ENCODE data around the gene ADAMTS10. TPM values are rescaled to one million over a fixed set of nuclear protein-coding genes. Genes with fewer than 3 reads are reported as not detected.

The ADAMTS10 gene
- total RNA-seq, 1 experiment from 2014 or later, result 26.5 TPM

DNA sequence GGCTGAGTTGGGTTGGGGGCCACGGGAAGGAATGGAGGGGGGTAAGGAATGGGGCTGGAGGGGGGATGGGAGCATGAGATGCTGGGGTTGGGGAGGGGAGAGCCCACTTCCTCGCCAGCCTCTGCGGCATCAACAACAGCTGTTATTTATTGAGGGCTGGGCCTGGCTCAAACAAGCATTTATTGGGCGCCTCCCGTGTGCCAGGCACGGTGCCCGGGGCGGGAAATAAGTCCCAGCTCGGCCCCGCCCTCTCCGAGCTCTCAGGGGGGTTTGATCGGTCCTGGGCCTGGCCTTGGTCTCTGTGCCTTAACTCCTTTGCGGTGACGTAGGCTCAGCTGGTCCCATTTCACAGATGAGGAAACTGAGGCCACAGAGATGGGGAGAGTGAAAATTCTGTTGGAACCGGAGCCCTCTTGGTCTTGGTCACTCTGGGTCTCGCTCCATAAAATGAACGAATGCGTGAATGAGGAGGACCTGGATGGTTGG lies 919 bp upstream of the ADAMTS10 start:
- Histone ChIP-seq H4K8ac (replicated peaks; ENCODE audit: insufficient read length, low read depth, low read length) (no peak overlapping the region), H3K23me2 (ENCODE audit: insufficient read length, low read depth, low read length, poor library complexity, severe bottlenecking) (peaks cover 8% of the 10 kb centered on the region), H2AK5ac (ENCODE audit: insufficient read length, low read length) (no peak overlapping the region), H3T11ph (ENCODE audit: low read length) (no peak overlapping the region), H3K9ac (ENCODE audit: extremely low read depth, insufficient read length, low read length) (no peak overlapping the region), H3K79me1 (ENCODE audit: insufficient read depth, low read depth, low read length, poor library complexity, severe bottlenecking) (no peaks in the 10 kb centered on the region), H3K4me1 (ENCODE audit: insufficient read depth, low read length) (peaks cover 6% of the 10 kb centered on the region), H3K14ac (ENCODE audit: insufficient read depth, low read length) (no peak overlapping the region), H3K79me2 (ENCODE audit: insufficient read depth, low read length) (no peaks in the 10 kb centered on the region), H3K27me3 (ENCODE audit: insufficient read depth, low read length) (no peaks in the 10 kb centered on the region), H3K27ac (ENCODE audit: insufficient read length, low read depth, low read length) (no peak overlapping the region), H4K91ac (ENCODE audit: insufficient read length, low read depth, low read length) (no peak overlapping the region), H3K4me2 (ENCODE audit: insufficient read depth, insufficient read length, low read length) (no peak overlapping the region), H2BK15ac (ENCODE audit: low read depth, low read length) (no peak overlapping the region), H2BK120ac (ENCODE audit: low read depth, low read length, poor library complexity, severe bottlenecking) (no peak overlapping the region), H3K23ac (ENCODE audit: insufficient read length, low read depth, low read length) (no peak overlapping the region), H2BK5ac (ENCODE audit: insufficient read length, low read length) (no peak overlapping the region), H2AFZ (ENCODE audit: low read length) (no peak overlapping the region), H4K20me1 (ENCODE audit: control insufficient read depth, insufficient read depth, insufficient read length) (no peaks in the 10 kb centered on the region), H3K56ac (ENCODE audit: insufficient read length, low read depth, low read length) (no peak overlapping the region), H2BK12ac (ENCODE audit: insufficient read length, low read depth, low read length) (no peak overlapping the region), H2BK20ac (ENCODE audit: low read depth, low read length, poor library complexity, severe bottlenecking) (no peak overlapping the region), H3K18ac (ENCODE audit: insufficient read length, low read depth, low read length) (peak overlapping the region; percentile 21), H3K4ac (ENCODE audit: low read depth, low read length) (no peak overlapping the region), H3K9me3 (ENCODE audit: control insufficient read depth, low read depth, low read length) (no peaks in the 10 kb centered on the region), H4K5ac (ENCODE audit: insufficient read length, low read depth, low read length) (no peak overlapping the region)
- Mint-ChIP-seq H3K9me3 (no peaks in the 10 kb centered on the region; a peak in 1 of 5 replicates), H3K36me3 (ENCODE audit: insufficient read depth in 1 of 3, low read depth in 3 of 3) (peaks cover 1 to 14% (median 7%) of the 10 kb centered on the region in 3 experiments; a peak in 6 of 7 replicates), H3K27me3 (ENCODE audit: low read depth) (no peaks in the 10 kb centered on the region; the same call in none of the 2 replicates), H3K4me1 (peaks cover 33 to 47% of the 10 kb centered on the region in 2 experiments), H3K27ac (peak overlapping the region in 1 of 3 experiments; percentile 70; a peak in 2 of 7 replicates), H3K4me3 (peak overlapping the region; percentile 40 to 73)
- no peak for TF ChIP-seq CTCF (conservative IDR thresholded peaks at IDR 0.05)
- DNase-seq, result no peak
- no CpG with 5 or more reads among the region's 18 CpGs for WGBS (ENCODE audit: extremely low coverage, insufficient read length, low lambda C conversion rate)

All from H9 (cell line).